Suprapubic skin (tissue), 4 donors: Measurements from ENCODE around the gene NFE2. TPM values are rescaled to one million over a fixed set of nuclear protein-coding genes. Genes with fewer than 3 reads are reported as not detected.

Experiments
- DNase-seq, 2 donors: peaks; one replicate each; pipeline ENCODE4 v3.0.0-alpha.2; 2019; ENCODE audit warnings: low spot score in 2 of 2
- H3K27ac ChIP-seq: fragments of 200-600 bp; sonication (generic); one replicate; pipeline ENCODE4 v1.5.1; 2019
- H3K27me3 ChIP-seq: fragments of 200-600 bp; sonication (generic); one replicate; pipeline ENCODE4 v1.5.1; 2019
- H3K36me3 ChIP-seq: fragments of 200-600 bp; sonication (generic); one replicate; pipeline ENCODE4 v1.5.1; 2019
- H3K4me1 ChIP-seq: fragments of 200-600 bp; sonication (generic); one replicate; pipeline ENCODE4 v1.5.1; 2019
- H3K4me3 ChIP-seq: fragments of 200-600 bp; sonication (generic); one replicate; pipeline ENCODE4 v1.5.1; 2019; ENCODE audit warnings: mild to moderate bottlenecking
- H3K9me3 ChIP-seq: fragments of 200-600 bp; sonication (generic); one replicate; pipeline ENCODE4 v1.5.1; 2019
- CTCF ChIP-seq, 2 donors: fragments of 200-600 bp in 1 of 2; fragments of 450-650 bp in 1 of 2; sonication (generic) in 1 of 2; IDR thresholded peaks; one replicate each; pipeline ENCODE4 v1.5.1; 2016 to 2019; ENCODE audit warnings: antibody characterized with exemption in 2 of 2, mild to moderate bottlenecking in 1 of 2, moderate library complexity in 1 of 2
- EP300 ChIP-seq: sonication (generic); formaldehyde crosslinking; IDR thresholded peaks from one replicate; pipeline ENCODE4 v1.6.1; 2017; ENCODE audit warnings: antibody characterized with exemption
- POLR2A ChIP-seq, 2 donors: fragments of 450-650 bp; IDR thresholded peaks; one replicate each; pipeline ENCODE4 v1.6.1; 2017; ENCODE audit warnings: antibody characterized with exemption in 2 of 2, mild to moderate bottlenecking in 2 of 2, moderate library complexity in 2 of 2
- POLR2AphosphoS5 ChIP-seq, 3 donors: sonication (generic); formaldehyde crosslinking; IDR thresholded peaks; one replicate each; pipeline ENCODE4 v1.6.1; 2017; ENCODE audit warnings: antibody characterized with exemption in 3 of 3
- WGBS: methylation state at CpG from one replicate; pipeline ENCODE4 v1.1.5; 2018; 5-methylcytosine and 5-hydroxymethylcytosine counted together
- total RNA-seq, 4 donors: library from RNA; depleted of rRNA; stranded (reverse); fragments of >200 nt; gene quantifications; one replicate each; pipeline ENCODE4 v1.1.0, GENCODE V29; 2016

Gene NFE2
- total RNA-seq, 4 donors from 2014 or later, result 1.4 to 8.6 (median 6.3) TPM

DNA sequence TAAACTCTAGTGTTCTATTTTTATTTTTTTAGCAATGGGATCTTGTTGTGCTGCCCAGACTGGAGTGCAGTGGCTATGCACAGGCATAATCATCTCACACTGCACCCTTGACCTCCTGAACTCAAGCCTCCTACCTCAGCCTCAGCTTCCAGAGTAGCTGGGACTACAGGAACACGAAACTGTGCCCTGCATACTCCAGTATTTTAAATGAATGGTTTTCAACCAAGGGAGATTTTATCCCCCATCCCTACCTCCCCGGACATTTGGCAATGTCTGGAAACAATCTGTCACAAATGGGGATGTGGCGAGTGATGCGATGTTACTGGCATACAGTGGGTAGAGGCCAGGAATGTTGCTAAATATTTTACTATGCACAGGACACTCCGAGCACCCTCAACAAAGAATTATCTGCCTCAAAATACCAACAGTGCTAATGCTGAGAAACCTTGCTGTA, 23.0 kb downstream of the NFE2 start:
- no peak overlapping the region for H3K4me3 ChIP-seq

DNA sequence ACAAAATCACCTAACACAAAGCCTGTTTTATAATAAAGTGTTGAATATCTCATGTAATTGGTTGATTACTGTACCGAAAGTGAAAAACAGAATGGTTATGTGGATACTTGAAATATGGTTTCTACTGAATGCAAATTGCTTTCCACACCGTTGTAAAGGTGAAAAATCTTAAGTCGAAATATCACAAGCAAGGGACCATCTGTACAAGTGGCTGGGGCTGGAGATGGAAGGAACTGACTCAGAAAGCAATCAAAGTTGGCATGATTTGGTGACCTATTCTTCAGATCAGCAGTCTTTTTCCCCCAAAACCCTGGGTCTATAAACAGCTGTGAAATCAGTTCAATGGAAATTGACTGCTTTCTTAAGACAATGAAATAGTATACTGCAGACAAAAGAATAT, 24.4 kb downstream of the NFE2 start:
- Histone ChIP-seq H3K4me3 (no peak overlapping the region), H3K4me1 (peaks cover 19% of the 10 kb centered on the region), H3K9me3 (no peaks in the 10 kb centered on the region), H3K27me3 (no peaks in the 10 kb centered on the region), H3K27ac (no peak overlapping the region), H3K36me3 (peaks cover 8% of the 10 kb centered on the region)
- DNase-seq, result no peak
- WGBS, result 86% methylated on average over 3 of the region's 3 CpGs
- TF ChIP-seq CTCF (IDR thresholded peaks at IDR 0.05) (no peak), EP300 (no peak), POLR2A (IDR thresholded peaks at IDR 0.05) (no peak), POLR2AphosphoS5 (IDR thresholded peaks at IDR 0.05) (no peak)

More for the DNA sequence above, 23.0 kb downstream of the NFE2 start:
- no peak for DNase-seq
- H3K27me3 ChIP-seq, result no peaks in the 10 kb centered on the region
- peaks cover 15% of the 10 kb centered on the region for H3K36me3 ChIP-seq
- no peaks in the 10 kb centered on the region for H3K9me3 ChIP-seq
- 17% methylated on average over 5 of the region's 5 CpGs for WGBS
- TF ChIP-seq CTCF (IDR thresholded peaks at IDR 0.05), result no peak
- H3K4me1 ChIP-seq, result peaks cover 33% of the 10 kb centered on the region
- no peak overlapping the region for H3K27ac ChIP-seq

DNA sequence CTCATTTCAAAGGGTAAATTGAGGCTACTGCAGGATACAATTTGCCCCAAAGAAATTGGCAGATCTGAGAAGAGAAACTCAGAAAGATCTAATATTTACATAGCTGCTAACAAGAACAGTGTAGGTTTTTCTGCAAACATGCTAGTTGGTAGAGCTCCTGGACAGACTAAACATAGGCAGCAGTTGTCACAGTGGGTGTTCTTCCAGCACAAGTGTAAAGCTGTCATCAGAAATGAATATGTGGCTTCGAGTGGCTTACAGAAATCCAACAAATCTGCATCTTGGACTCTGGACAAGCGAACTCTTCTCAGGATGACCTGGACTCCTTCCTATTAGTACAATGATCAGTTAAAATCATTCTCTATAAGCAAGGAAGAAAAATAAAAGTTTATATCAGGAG, 26.8 kb downstream of the NFE2 start:
- 87% methylated on average over 2 of the region's 2 CpGs for WGBS
- no peak for DNase-seq
- Histone ChIP-seq H3K4me3 (no peak overlapping the region), H3K27me3 (no peaks in the 10 kb centered on the region), H3K9me3 (no peaks in the 10 kb centered on the region), H3K27ac (no peak overlapping the region), H3K4me1 (peaks cover 18% of the 10 kb centered on the region), H3K36me3 (peaks cover 8% of the 10 kb centered on the region)
- no peak for TF ChIP-seq POLR2AphosphoS5 (IDR thresholded peaks at IDR 0.05)

DNA sequence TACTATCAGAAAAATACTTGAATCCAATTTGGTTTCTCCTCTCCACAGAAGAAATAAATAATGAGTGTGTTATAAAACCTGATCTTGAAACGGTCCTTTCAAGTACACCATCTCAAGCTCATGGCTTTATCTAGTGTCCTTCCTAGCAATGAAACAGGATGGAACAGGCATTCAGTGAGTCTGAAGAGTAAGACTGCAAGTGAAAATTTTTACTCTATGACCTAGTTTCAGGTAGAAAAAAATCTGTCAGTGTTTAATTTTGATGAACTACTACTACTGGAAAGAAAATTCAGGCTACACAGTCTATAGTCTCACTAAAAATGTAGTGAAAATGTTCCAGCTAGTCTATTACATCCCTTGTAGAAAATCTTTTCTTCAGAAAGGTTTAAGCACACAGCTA, 28.6 kb downstream of the NFE2 start:
- Histone ChIP-seq H3K4me1 (peaks cover under 1% of the 10 kb centered on the region), H3K9me3 (no peaks in the 10 kb centered on the region), H3K4me3 (no peak overlapping the region), H3K27ac (no peak overlapping the region), H3K36me3 (peaks cover 8% of the 10 kb centered on the region), H3K27me3 (no peaks in the 10 kb centered on the region)
- TF ChIP-seq CTCF (IDR thresholded peaks at IDR 0.05) (no peak), POLR2A (IDR thresholded peaks at IDR 0.05) (no peak), EP300 (no peak), POLR2AphosphoS5 (IDR thresholded peaks at IDR 0.05) (no peak)
- no peak for DNase-seq
- 55% methylated on average over 1 of the region's 1 CpG for WGBS

- Histone ChIP-seq H3K27me3 (no peaks in the 10 kb centered on the region), H3K4me3 (no peak overlapping the region), H3K27ac (no peak overlapping the region), H3K9me3 (no peaks in the 10 kb centered on the region), H3K4me1 (no peaks in the 10 kb centered on the region), H3K36me3 (peaks cover 8% of the 10 kb centered on the region)
- no peak for DNase-seq
- WGBS, result 90% methylated on average over 2 of the region's 2 CpGs
- TF ChIP-seq POLR2A (IDR thresholded peaks at IDR 0.05) (no peak), CTCF (IDR thresholded peaks at IDR 0.05) (no peak), POLR2AphosphoS5 (IDR thresholded peaks at IDR 0.05) (no peak), EP300 (no peak)
These were observed 30.5 kb downstream of the NFE2 start for GRCh38 chr12:54270345-54270744.

DNA sequence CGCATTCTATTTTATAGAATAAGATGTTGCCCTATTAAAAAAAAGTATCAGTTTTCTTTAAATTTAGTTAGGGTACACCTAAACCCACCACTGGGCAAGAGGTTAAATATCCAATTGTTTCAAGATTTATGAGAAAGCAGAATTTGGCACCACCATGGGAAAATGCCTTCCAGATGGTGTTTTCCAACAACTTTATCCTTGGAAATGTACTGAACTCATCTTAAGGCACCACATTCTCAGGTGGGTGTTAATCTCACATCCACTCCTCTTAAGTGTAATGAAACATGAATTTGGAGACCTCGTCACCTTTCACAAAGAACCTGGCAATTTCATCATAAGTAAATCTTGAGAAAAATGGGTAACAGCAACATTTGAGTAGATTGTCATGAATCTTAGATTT, 34.0 kb downstream of the NFE2 start:
- Histone ChIP-seq H3K4me1 (peaks cover 9% of the 10 kb centered on the region), H3K4me3 (no peak overlapping the region), H3K27me3 (no peaks in the 10 kb centered on the region), H3K9me3 (no peaks in the 10 kb centered on the region), H3K27ac (no peak overlapping the region), H3K36me3 (no peaks in the 10 kb centered on the region)
- no peak for DNase-seq
- 80% methylated on average over 2 of the region's 2 CpGs for WGBS
- TF ChIP-seq EP300 (no peak), POLR2AphosphoS5 (IDR thresholded peaks at IDR 0.05) (no peak), CTCF (IDR thresholded peaks at IDR 0.05) (no peak), POLR2A (IDR thresholded peaks at IDR 0.05) (no peak)
